Activated naive CD4-positive, alpha-beta T cell treated with anti-CD3 and anti-CD28 coated beads for 36 hours (primary cell): ENCODE results near the gene SLC19A3. TPM values are rescaled to one million over a fixed set of nuclear protein-coding genes. Genes with fewer than 3 reads are reported as not detected.
"Not testable (repeated sequence)": the region's sequence is repeated elsewhere in the genome, so short reads cannot be mapped to it uniquely, and the experiment has no call there.

ENCODE experiments used
- CTCF ChIA-PET: fragments of 350-600 bp; sonication (Branson Sonifier 250); formaldehyde crosslinking; loops from one replicate; lab custom pipeline; 2021; ENCODE audit warnings: antibody characterized with exemption; lab: Charles Lee
- DNase-seq: peaks from one replicate; pipeline ENCODE4 v3.0.0-alpha.2; 2020
- H3K27ac Mint-ChIP-seq: one replicate; pipeline ENCODE4 v1.8.0; 2021; ENCODE audit warnings: mild to moderate bottlenecking, mixed read lengths
- H3K27me3 Mint-ChIP-seq: one replicate; pipeline ENCODE4 v1.8.0; 2021; ENCODE audit warnings: low read depth, mixed read lengths
- H3K36me3 Mint-ChIP-seq: one replicate; pipeline ENCODE4 v1.8.0; 2021; ENCODE audit warnings: low read depth, mixed read lengths
- H3K4me1 Mint-ChIP-seq: one replicate; pipeline ENCODE4 v1.8.0; 2021; ENCODE audit warnings: low read depth, mixed read lengths
- H3K4me3 Mint-ChIP-seq: one replicate; pipeline ENCODE4 v1.8.0; 2021; ENCODE audit warnings: mild to moderate bottlenecking, moderate library complexity, mixed read lengths
- H3K9me3 Mint-ChIP-seq: one replicate; pipeline ENCODE4 v1.8.0; 2021; ENCODE audit warnings: mixed read lengths
- intact Hi-C: fragments of 100-400 bp; cut with micrococcal nuclease; formaldehyde crosslinking; loops from one replicate; pipeline ENCODE4 v1.15.1; 2023
- total RNA-seq, 2 experiments: library from RNA; stranded (reverse); gene quantifications; one replicate each; pipeline ENCODE4 v1.2.3, GENCODE V29; 2021

The SLC19A3 gene
- not detected for total RNA-seq

DNA sequence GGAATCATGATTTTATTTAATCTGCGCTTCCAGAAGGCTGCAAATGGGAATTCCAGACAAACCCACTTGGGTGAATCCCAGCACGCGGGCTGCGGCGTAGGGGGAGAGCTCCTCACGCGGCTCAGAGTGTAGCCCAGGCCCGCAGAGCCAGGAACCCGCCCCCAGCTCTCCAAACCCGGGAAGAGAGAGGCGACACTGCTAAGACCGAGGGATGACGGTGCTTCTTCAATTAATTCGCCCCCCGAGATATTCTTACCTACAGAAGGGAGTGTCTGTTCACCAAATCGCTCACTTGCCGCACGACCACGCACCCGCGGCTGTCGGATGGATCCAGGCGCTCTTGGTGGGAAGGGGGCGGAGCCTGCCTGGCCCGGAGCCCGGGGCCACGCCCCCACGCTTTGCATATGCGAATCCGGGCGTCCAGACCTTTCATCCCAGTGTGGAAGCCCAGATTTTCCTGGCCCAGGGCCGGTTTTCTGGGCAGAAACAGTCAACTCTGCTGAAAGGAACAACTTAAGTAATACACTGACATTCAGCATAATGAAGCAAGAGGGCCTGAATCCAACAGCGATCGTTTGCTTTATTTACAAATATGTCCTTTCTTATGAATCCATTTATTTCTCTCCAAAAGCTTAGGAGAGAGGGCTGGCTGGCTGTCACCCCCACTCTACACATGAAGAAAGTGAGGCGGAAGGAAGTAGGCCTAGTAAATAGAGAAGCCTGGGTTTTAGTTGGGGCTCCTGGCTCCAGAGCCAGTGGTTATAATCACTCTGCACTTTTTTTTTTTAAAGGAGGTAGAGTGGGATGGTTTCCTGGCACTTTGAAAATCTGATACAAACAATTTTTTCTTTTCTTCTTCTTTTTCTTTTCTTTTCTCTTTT, at the start of gene SLC19A3:
SLC19A3 (minus strand) TSS at position 342 of the 881 bp plus-strand sequence. CDS start 15,710 bp downstream, outside the sequence.
- H3K4me1 Mint-ChIP-seq = no peaks in the 10 kb centered on the region
- H3K9me3 Mint-ChIP-seq = no peaks in the 10 kb centered on the region
- intact Hi-C loops = no loop called here
- H3K27ac Mint-ChIP-seq = no peak within 1 kb of the TSS
- DNase-seq = peak; percentile 16
- no peaks in the 10 kb centered on the region for H3K36me3 Mint-ChIP-seq
- CTCF ChIA-PET = interaction anchor here (0.9 to 1.7 kb wide), 2 partner anchors 48 to 60 kb away, joined by 3 read pairs; no protein-coding TSS in a partner anchor
- peaks cover 24% of the 10 kb centered on the region for H3K27me3 Mint-ChIP-seq
- peak within 1 kb of the TSS; percentile 30 for H3K4me3 Mint-ChIP-seq

DNA sequence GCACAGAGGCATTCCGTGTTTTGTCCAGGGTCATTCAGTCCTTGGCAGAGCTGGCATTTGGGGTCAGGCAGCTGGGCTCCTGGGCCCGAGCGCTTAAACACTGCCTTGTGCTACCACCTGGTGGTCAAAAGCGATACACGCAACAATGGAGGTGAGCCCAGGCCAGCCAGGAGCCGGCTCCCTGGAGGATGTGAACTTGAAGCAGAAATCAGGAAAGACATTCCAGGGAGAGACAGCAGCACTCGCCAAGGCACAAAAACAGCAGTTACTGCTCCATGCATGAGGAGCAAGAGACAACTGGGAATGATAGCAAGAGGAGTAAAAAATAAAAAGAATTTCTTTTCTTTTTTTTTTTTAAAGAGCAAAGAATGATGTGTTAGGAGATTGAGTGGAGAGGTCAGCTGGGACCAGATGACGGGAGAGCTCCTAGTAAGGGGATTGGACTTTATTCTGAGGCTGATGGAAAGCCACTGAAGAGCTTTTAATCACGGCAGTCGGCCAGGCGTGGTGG, 48.6 kb upstream of the SLC19A3 start:
- H3K27ac Mint-ChIP-seq = no peak overlapping the region
- CTCF ChIA-PET = interaction anchor here (0.5 to 3.9 kb wide), 64 partner anchors 9 to 645 kb away, joined by 3 to 50 read pairs (median 3); partner anchors contain the start of gene TM4SF20
- H3K4me1 Mint-ChIP-seq = no peaks in the 10 kb centered on the region
- intact Hi-C loops = loop anchor here (1.0 to 5.0 kb wide), 8 partner anchors 54 to 733 kb away; no protein-coding TSS in a partner anchor
- no peaks in the 10 kb centered on the region for H3K9me3 Mint-ChIP-seq
- H3K27me3 Mint-ChIP-seq = no peaks in the 10 kb centered on the region
- H3K36me3 Mint-ChIP-seq = no peaks in the 10 kb centered on the region
- no peak overlapping the region for H3K4me3 Mint-ChIP-seq
- peak; percentile 78 for DNase-seq

DNA sequence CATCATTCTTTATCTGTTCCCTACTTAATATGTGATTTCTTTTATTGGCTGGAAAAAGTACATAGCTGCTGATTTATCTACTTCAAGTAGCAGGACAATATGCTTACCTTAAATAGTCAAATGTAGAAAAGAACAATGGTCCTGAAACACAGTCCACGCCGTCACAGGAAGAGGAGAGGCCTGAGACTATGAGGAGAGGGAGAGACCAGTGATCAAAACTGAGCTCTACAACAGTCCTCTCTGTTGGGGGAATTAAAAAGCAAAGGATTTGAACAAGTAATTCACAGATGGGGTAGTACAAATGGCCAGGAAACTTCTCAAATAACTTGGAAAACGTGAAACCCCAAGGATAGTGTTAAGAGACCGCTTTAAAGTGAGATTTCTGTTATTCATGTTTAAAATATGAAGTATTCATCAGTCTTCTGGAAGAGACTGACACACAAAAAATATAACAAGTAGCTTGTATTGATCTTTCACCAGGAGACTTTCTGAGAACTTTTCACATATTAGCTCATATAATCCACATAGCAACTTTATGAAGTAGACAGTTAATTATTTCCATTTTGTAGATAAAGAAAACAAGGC, 48.1 kb upstream of the SLC19A3 start:
- H3K27ac Mint-ChIP-seq = no peak overlapping the region
- intact Hi-C loops = loop anchor here (1.0 to 5.0 kb wide), 8 partner anchors 54 to 733 kb away; no protein-coding TSS in a partner anchor
- CTCF ChIA-PET = interaction anchor here (0.5 to 3.9 kb wide), 65 partner anchors 9 to 645 kb away, joined by 3 to 50 read pairs (median 3); partner anchors contain the start of gene TM4SF20
- no peaks in the 10 kb centered on the region for H3K36me3 Mint-ChIP-seq
- no peaks in the 10 kb centered on the region for H3K9me3 Mint-ChIP-seq
- no peak for DNase-seq
- H3K4me3 Mint-ChIP-seq = no peak overlapping the region
- no peaks in the 10 kb centered on the region for H3K27me3 Mint-ChIP-seq
- no peaks in the 10 kb centered on the region for H3K4me1 Mint-ChIP-seq

DNA sequence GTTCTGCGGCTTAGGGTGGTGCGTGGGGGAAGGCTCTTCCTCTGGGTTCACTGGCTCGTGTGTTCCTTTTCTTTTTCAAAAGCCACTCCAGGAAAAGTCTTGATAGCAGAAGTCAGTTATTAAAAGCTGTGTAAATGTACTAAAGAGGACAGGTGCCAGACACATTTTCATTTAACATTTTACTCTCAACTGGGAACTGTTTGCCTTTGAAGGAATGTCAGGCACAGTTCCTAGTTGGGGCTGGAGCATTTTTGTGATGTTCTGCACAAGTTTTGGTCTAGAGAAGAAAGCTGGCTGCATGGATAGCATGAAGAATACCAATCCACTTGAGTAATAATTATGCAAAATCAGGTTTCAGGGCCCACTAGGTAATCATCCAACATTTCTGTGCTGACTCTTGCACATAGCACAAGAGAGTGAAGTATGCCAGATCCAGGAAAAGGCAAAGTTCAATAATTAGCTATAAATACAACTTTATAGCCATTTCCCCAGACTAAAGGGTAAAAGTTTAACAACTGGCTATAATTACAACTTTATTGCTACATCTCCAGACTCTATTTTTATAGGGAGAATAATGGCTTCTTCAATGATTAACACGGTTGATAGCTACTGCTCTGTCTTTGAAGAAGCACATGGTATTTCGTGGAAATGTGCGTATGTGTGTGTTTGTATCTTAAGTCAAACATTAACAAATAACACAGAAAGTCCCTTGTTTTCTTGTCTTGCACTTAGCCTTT, 44.1 kb upstream of the SLC19A3 start:
- DNase-seq = no peak
- CTCF ChIA-PET = interaction anchor here (0.8 to 2.0 kb wide), 5 partner anchors 12 to 356 kb away, joined by 3 to 5 read pairs (median 4); no protein-coding TSS in a partner anchor
- no peaks in the 10 kb centered on the region for H3K9me3 Mint-ChIP-seq
- H3K4me3 Mint-ChIP-seq = no peak overlapping the region
- peaks cover 2% of the 10 kb centered on the region for H3K27me3 Mint-ChIP-seq
- no peaks in the 10 kb centered on the region for H3K36me3 Mint-ChIP-seq
- intact Hi-C loops = no loop called here
- no peaks in the 10 kb centered on the region for H3K4me1 Mint-ChIP-seq
- H3K27ac Mint-ChIP-seq = no peak overlapping the region

DNA sequence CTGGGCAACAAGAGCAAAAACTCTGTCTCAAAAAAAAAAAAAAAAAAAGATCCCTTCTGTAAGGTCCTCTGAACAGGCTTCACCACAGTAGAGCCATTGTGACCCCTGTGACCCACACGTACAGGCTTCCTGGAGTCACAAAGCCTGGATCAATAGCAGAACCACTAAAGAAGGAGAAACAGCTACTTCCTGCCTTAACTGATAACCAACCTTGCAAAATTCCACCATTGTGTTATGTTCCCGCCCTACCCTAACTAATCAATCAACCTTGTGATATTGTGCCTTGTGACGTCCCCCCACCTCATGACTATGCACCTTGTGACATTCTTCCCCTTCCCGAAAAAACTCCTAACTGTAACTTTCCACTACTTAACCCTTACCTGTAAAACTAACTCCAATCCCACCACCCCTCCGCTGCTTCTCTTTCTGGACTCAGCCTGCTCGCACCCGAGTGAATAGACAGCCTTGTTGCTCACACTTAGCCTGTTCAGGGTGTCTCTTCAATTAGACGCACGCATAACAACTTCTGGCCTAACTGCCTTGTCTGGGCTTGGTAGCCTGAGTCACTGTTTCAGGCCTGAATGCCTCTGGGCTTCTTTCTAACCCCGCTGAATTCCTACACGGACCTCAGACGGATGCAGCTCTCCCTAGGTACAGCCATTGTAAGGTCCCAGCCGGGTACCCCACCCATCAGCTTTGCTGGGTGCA, 41.7 kb upstream of the SLC19A3 start:
- H3K4me1 Mint-ChIP-seq = no peaks in the 10 kb centered on the region
- no peaks in the 10 kb centered on the region for H3K36me3 Mint-ChIP-seq
- intact Hi-C loops = no loop called here
- CTCF ChIA-PET = interaction anchor here (0.9 kb wide), 1 partner anchor 11 kb away, joined by 3 read pairs; no protein-coding TSS in a partner anchor
- H3K27me3 Mint-ChIP-seq = peaks cover 2% of the 10 kb centered on the region
- H3K9me3 Mint-ChIP-seq = no peaks in the 10 kb centered on the region
- H3K4me3 Mint-ChIP-seq = no peak overlapping the region
- DNase-seq = no peak
- H3K27ac Mint-ChIP-seq = no peak overlapping the region

DNA sequence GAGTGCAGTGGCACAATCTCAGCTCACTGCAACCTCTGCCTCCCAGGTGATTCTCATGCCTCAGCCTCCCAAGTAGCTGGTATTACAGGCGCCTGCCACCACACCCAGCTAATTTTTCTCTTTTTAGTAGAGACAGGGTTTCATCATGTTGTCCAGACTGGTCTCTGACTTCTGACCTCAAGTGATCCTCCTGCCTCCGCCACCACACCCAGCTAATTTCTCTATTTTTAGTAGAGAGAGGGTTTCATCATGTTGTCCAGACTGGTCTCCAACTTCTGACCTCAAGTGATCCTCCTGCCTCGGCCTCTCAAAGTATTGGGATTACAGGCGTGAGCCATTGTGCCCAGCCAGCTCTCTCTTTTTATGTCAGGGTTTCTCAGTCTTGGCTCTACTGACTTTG, 38.4 kb upstream of the SLC19A3 start:
- H3K36me3 Mint-ChIP-seq, H3K4me3 Mint-ChIP-seq, DNase-seq, H3K27ac Mint-ChIP-seq, intact Hi-C loops, H3K4me1 Mint-ChIP-seq, H3K9me3 Mint-ChIP-seq, H3K27me3 Mint-ChIP-seq: not testable (repeated sequence)
- CTCF ChIA-PET = interaction anchor here (0.8 to 3.0 kb wide), 3 partner anchors 10 to 92 kb away, joined by 3 to 12 read pairs (median 3); no protein-coding TSS in a partner anchor

DNA sequence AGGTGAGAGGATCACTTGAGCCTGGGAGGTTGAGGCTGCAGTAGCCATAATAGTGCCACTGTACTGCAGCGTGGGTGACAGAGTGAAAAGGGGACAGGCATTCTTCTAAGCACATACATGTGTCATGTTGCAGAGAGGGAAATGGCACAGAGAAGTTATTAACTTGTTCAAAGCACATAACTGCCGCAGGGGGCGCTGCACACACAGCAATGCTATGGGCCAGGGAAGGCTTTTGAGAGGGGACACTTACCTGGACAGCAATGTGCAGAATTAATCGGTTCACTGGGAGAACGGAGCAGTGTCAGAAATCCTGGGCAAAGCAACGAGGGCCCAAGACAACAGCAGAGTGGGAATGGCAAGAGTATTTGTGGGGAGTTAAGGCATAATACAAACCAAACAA, 30.3 kb upstream of the SLC19A3 start:
- DNase-seq = peak; percentile 9
- CTCF ChIA-PET = interaction anchor here (0.6 to 0.7 kb wide), 2 partner anchors 607 to 908 kb away, joined by 3 read pairs; no protein-coding TSS in a partner anchor
- H3K4me3 Mint-ChIP-seq = no peak overlapping the region
- no peaks in the 10 kb centered on the region for H3K36me3 Mint-ChIP-seq
- peaks cover 5% of the 10 kb centered on the region for H3K27me3 Mint-ChIP-seq
- no peak overlapping the region for H3K27ac Mint-ChIP-seq
- intact Hi-C loops = no loop called here
- no peaks in the 10 kb centered on the region for H3K9me3 Mint-ChIP-seq
- no peaks in the 10 kb centered on the region for H3K4me1 Mint-ChIP-seq

DNA sequence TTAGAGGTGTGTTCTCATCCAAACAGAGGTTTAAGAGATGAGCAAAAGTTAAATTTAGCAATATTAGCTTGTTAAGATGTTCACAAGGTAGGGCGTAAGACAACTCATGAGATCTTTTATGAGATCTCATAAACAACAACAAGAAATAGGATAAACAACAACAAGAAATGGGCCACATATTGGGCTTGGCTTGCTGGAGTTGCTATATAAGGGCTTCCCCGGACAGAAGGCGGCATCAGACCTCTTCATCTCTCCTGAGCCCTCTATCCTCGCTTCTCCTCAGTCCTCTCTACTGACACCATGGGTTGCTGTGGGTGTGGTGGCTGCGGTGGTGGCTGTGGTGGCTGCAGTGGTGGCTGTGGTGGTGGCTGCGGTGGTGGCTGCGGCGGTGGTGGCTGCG, 27.8 kb upstream of the SLC19A3 start, which contains the start of gene SCYGR8:
SCYGR8 (plus strand) TSS at position 301 of the 400 bp plus-strand sequence; CDS start at position 301, 0 bp downstream.
- Mint-ChIP-seq H3K27me3 (peaks cover 5% of the 10 kb centered on the region), H3K36me3 (no peaks in the 10 kb centered on the region), H3K4me3 (no peak within 1 kb of the TSS), H3K27ac (no peak within 1 kb of the TSS), H3K9me3 (no peaks in the 10 kb centered on the region), H3K4me1 (no peaks in the 10 kb centered on the region)
- intact Hi-C loops = no loop called here
- no peak for DNase-seq
- CTCF ChIA-PET = no interaction called here

DNA sequence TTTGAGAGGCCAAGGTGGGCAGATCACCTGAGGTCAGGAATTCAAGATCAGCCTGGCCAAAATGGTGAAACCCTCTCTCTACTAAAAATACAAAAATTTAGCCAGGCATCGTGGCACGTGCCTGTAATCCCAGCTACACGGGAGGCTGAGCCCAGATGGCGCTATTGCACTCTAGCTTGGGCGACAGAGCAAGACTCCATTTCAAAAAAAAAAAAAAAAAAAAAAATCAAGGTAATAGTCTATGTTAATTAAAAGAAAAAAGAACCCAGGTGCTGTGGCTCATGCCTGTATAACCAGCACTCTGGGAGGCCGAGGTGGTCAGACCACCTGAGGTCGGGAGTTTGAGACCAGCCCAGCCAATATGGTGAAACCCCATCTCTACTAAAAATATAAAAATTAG, 22.9 kb upstream of the SLC19A3 start:
- H3K4me3 Mint-ChIP-seq, H3K9me3 Mint-ChIP-seq, intact Hi-C loops, H3K27me3 Mint-ChIP-seq, H3K27ac Mint-ChIP-seq, H3K36me3 Mint-ChIP-seq, H3K4me1 Mint-ChIP-seq: not testable (repeated sequence)
- CTCF ChIA-PET = interaction anchor here (0.6 to 1.4 kb wide), 4 partner anchors 25 to 149 kb away, joined by 3 to 6 read pairs (median 4); no protein-coding TSS in a partner anchor
- peak; percentile 14 for DNase-seq

DNA sequence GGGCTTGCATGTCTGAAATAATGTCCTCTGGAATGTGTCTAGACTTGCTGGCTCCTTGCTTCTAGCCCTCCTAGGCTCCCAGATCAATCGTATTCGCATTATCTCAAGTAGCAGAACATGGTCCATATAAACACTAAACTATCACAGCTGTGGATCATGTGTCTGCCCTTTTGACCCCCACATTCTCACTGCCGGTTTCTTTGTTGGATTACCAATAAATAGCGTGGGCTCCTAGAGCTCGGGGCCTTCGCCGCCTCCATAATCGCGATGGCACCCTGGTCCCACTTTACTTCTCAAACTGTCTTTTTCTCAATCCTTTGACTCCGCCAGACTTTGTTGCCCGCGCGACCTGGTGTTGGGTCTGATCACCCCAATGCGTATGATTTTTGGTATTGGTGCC, 21.5 kb upstream of the SLC19A3 start:
- intact Hi-C loops = no loop called here
- no peaks in the 10 kb centered on the region for H3K4me1 Mint-ChIP-seq
- H3K36me3 Mint-ChIP-seq = no peaks in the 10 kb centered on the region
- H3K27me3 Mint-ChIP-seq = peaks cover 4% of the 10 kb centered on the region
- no peak for DNase-seq
- H3K9me3 Mint-ChIP-seq = no peaks in the 10 kb centered on the region
- H3K27ac Mint-ChIP-seq = no peak overlapping the region
- no peak overlapping the region for H3K4me3 Mint-ChIP-seq
- CTCF ChIA-PET = no interaction called here

DNA sequence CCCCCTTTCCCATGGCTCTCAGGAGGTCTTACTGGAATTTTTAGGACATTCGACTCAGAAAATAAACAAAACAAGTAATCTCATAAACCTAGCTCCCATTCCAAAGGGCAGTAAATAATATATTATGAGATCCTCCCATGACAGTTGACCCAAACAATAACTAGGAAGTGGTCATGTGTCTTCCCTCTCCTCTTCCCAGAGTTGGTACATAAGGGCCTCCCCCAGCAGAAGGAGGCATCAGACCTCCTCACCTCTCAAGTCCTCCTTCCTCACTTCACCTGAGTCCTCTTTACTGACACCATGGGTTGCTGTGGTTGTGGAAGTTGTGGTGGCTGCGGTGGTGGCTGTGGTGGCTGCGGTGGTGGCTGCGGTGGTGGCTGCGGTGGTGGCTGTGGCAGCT, 10.2 kb upstream of the SLC19A3 start, which contains the start of gene SCYGR7:
SCYGR7 (plus strand) TSS at position 301 of the 400 bp plus-strand sequence; CDS start at position 301, 0 bp downstream.
- DNase-seq = no peak
- intact Hi-C loops = no loop called here
- Mint-ChIP-seq H3K27me3 (peaks cover 12% of the 10 kb centered on the region), H3K4me3 (no peak within 1 kb of the TSS), H3K9me3 (peaks cover under 1% of the 10 kb centered on the region), H3K27ac (no peak within 1 kb of the TSS), H3K4me1 (no peaks in the 10 kb centered on the region), H3K36me3 (no peaks in the 10 kb centered on the region)
- CTCF ChIA-PET = no interaction called here
